Stimulated activated CD8-positive, alpha-beta memory T cell treated with anti-CD3 and anti-CD28 coated beads, Interleukin-4, amount 100 ng/mL, for 1 hour (primary cell): ENCODE measurements around the gene PRICKLE4.

Source experiments
- DNase-seq, 2 donors: peaks; one replicate each; pipeline ENCODE4 v3.0.0-alpha.2; 2020; ENCODE audit warnings: low read depth in 2 of 2, low spot score in 1 of 2

PRICKLE4 gene

DNA sequence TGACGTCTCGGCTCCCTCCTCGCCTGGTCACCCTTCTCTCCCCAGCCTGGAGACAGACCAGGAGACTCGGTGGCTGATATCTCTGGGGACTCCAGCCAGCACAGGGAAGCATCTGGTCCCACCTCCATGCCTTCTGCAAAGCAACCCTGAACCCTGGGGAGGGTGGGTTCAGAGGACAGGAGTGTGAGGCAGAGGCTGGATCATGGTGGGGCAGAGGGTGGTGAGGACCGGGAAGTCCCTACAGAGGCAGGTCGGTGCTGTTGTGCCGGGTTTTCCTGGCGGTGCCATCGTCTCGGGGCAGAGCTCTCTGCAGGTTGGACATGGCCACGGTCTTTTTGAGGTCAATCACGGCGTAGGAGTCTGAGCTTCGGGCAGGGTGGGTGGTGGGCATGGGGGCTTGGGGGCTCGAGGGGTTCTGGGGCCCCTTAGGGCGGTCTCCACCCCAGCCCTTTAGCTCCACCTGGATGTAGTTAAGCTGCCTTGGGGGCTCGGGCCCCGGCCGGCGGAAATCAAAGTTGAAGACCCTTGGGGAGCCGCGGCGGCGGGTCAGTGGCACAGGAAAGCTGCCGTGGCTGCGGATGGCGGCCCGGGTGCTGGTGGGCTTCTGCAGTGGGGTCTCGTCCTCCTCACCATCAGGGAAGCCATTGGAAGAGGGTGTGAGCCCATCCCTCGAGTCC, 10.1 kb upstream of the PRICKLE4 start:
- no peak for DNase-seq

GRCh38 chr6:41771058-41771983, 9.3 kb upstream of the PRICKLE4 start:
- DNase-seq = no peak

GRCh38 chr6:41774841-41775240, 5.7 kb upstream of the PRICKLE4 start:
- no peak for DNase-seq

GRCh38 chr6:41775293-41775882, 5.2 kb upstream of the PRICKLE4 start:
- no peak for DNase-seq

DNA sequence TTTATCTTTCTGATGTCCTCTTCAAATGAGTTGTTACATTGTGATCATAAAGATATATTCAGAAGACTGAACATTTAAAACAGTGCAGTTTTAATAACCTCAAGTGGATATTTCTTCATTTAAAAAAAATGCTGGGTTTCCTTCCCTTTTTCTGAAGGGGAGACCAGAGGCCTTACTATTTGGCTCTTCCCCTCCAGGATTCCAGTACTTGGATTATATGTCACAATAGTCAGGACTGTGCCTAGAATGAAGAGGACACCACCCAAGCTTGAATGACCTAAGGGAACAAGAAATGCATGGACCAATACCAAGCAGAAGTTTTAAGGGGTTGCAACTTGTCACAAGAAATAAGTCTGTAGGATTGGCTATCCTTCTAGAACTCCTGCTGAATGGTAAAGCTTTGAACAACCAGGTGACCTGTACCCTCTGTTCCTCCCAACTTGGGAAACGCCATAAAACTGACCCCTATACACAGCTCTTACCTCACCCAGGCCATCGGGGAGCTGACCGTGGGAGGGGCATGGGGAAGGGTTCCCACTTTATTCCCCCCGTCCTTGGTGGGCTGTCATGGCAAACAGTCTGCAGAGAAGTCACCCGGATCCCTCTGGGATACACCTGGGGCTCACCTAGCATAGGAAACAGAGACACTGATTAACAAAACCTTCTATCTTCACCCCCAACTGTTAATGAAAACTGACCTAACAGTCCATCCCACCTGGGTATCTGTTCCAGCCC, 2.9 kb upstream of the PRICKLE4 start:
- no peak for DNase-seq

- DNase-seq = no peak
These were observed 1.7 kb upstream of the PRICKLE4 start for GRCh38 chr6:41778895-41779294.

DNA sequence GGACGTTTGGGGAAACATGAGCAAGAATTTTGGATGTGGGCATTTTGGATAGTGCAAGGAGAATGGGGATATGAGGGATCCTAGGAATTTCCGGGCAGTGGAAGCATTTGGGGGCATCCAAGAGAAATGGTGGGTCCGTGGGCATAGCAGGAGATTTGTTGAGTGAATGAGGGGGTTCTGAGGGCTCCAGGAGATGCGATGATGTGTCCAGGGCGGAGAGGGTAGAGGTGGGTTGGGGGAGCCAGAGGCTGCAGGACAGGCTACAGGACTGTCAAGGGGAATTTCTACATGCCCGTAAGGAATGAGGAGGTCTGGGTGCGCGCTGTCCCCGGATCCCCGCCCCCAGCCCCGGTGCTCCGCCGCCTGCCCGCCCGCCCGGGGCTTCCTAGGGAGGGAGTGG, 1.2 kb upstream of the PRICKLE4 start:
- DNase-seq = no peak

GRCh38 chr6:41779788-41780550, 613 bp upstream of the PRICKLE4 start, which contains the start of gene FRS3:
FRS3 (minus strand) TSS chr6:41779900; CDS start chr6:41776987, 2,913 bp downstream.
- peak; percentile 99 to 100 for DNase-seq

GRCh38 chr6:41781366-41781730, 766 bp downstream of the PRICKLE4 start:
- DNase-seq = no peak

DNA sequence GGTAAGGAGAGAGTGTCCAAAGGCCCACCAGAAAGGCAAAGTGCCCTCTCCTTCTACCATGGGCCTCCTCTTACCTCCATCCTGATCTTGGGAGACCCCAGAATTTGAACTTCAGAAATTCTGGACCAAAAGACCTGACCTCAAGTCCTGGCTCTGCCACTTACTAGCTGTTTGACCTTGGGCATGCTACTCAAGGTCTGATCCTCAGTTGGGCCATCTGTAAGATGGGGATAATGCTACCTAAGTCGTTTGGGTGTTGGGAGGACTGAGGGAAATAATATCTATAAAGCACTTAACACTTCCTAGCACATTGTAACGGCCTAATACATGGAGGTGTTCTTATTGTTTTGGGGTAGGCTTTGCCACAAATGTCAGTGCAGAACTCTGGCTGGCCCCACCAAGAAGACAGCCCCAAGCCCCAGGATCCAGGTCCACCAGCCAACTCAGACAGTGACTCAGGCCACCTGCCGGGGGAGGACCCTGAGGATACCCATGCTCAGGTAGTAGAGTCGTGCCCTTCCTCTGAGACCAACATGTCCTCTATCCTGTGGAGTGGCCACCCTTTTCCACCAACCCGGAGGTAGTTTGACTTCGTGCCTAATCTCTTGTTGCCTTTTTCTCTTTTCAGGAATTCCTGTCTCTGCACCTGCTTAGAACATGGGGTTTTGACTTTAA, 2.7 kb downstream of the PRICKLE4 start:
- no peak for DNase-seq

GRCh38 chr6:41784581-41785171, 4.1 kb downstream of the PRICKLE4 start:
- no peak for DNase-seq

GRCh38 chr6:41785254-41785653, 4.7 kb downstream of the PRICKLE4 start:
- no peak for DNase-seq

GRCh38 chr6:41785689-41786450, 5.3 kb downstream of the PRICKLE4 start:
- no peak for DNase-seq

GRCh38 chr6:41786451-41787218, 6.1 kb downstream of the PRICKLE4 start:
- DNase-seq = peak; percentile 68 to 76

GRCh38 chr6:41787219-41787917, 6.8 kb downstream of the PRICKLE4 start, which contains the start of gene TOMM6:
TOMM6 (plus strand) TSS chr6:41787694; CDS start chr6:41787698, 4 bp downstream.
- DNase-seq = peak; percentile 86 to 90

DNA sequence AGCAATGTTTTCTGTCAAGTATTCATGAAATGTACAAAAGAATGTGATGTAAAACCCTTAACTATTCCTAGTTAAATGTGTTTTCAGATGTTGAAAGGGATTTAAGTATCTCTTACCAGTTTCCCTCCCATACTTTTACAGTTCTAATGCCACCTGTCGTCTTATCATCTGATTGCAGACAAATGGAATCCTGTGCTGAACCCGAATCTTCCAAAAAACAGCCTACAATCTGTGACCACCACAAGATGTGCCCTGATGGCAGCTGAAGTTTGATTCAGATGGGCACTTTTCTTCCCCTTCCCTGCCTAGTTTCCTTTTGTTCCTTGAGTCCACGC, 8.8 kb downstream of the PRICKLE4 start:
- DNase-seq = no peak

- DNase-seq = no peak
These were observed 9.5 kb downstream of the PRICKLE4 start for GRCh38 chr6:41790045-41790444.
